ENCODE data around the gene HINFP.

DNA sequence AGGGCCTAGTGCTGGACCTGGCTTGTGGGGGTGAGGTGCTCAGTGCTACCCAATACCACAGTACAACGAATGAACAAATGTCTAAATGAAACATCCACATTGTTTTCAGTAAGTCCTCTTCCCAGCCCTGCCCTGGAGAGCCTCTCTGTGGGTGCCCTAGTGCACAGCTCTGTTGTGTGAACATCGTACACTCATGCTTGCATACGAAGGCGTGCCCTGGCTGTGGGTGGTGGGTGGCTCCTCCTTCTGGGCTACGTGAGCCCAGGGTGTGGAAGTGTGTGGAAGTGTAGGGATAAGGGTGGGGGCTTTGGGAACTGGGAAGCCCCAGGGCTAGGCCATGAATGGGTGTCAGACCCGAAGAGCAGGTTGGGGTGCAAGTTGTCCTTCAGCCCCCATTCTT lies 46.6 kb downstream of the HINFP start:
- TF ChIP-seq, protein P1, sequence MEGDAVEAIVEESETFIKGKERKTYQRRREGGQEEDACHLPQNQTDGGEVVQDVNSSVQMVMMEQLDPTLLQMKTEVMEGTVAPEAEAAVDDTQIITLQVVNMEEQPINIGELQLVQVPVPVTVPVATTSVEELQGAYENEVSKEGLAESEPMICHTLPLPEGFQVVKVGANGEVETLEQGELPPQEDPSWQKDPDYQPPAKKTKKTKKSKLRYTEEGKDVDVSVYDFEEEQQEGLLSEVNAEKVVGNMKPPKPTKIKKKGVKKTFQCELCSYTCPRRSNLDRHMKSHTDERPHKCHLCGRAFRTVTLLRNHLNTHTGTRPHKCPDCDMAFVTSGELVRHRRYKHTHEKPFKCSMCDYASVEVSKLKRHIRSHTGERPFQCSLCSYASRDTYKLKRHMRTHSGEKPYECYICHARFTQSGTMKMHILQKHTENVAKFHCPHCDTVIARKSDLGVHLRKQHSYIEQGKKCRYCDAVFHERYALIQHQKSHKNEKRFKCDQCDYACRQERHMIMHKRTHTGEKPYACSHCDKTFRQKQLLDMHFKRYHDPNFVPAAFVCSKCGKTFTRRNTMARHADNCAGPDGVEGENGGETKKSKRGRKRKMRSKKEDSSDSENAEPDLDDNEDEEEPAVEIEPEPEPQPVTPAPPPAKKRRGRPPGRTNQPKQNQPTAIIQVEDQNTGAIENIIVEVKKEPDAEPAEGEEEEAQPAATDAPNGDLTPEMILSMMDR (IDR thresholded peaks at IDR 0.05; ENCODE audit: borderline replicate concordance, extremely low read depth, low read length, poor library complexity, severe bottlenecking) = no peak
- TF ChIP-seq EZH2 (IDR thresholded peaks at IDR 0.05; ENCODE audit: borderline replicate concordance, low read depth, low read length, severe bottlenecking) = no peak

Measured in DND-41 (cell line).